ENCODE results near the gene FDXR. TPM values are rescaled to one million over a fixed set of nuclear protein-coding genes. Genes with fewer than 3 reads are reported as not detected.
A peak's percentile ranks its signal among the peaks of the same experiment; 100 is the strongest.

FDXR gene
- total and polyA plus RNA-seq, 2 of the 8 experiments (the other 6 are each of a cell fraction or from before 2014, with no cell fraction given): 24.2 to 31.4 TPM

GRCh38 chr17:74854792-74855191 lies 18.0 kb downstream of the FDXR start:
- Histone ChIP-seq H2BK15ac (ENCODE audit: low read length) (no peak overlapping the region), H3K56ac (replicated peaks; ENCODE audit: insufficient read length, low read depth, low read length) (no peak overlapping the region), H2BK5ac (ENCODE audit: low read depth, low read length) (no peak overlapping the region), H3K79me1 (ENCODE audit: low read depth, low read length) (no peaks in the 10 kb centered on the region), H3K4me2 (ENCODE audit: insufficient read depth in 1 of 2, low read depth in 2 of 2, low read length in 2 of 2) (no peak overlapping the region), H4K5ac (ENCODE audit: insufficient read length, low read depth, low read length) (no peak overlapping the region), H3K14ac (ENCODE audit: insufficient read length) (no peak overlapping the region), H3K9ac (replicated peaks in 1 of 4; ENCODE audit: extremely low read depth in 1 of 4, low read depth in 3 of 4, low read length in 3 of 4) (no peak overlapping the region), H3K4me1 (replicated peaks in 1 of 4; ENCODE audit: control insufficient read depth in 3 of 4, insufficient read depth in 4 of 4, low read length in 3 of 4) (peaks cover 0 to 7% (median 3%) of the 10 kb centered on the region in 4 experiments; a peak in 5 of 7 replicates), H3K23ac (ENCODE audit: insufficient read length) (no peak overlapping the region), H3K79me2 (ENCODE audit: control insufficient read depth in 1 of 2, insufficient read depth in 2 of 2, low read length in 2 of 2) (no peaks in the 10 kb centered on the region), H4K91ac (replicated peaks; ENCODE audit: insufficient read length, low read length) (no peak overlapping the region), H2AFZ (ENCODE audit: low read length) (no peak overlapping the region), H4K20me1 (replicated peaks in 1 of 2; ENCODE audit: control insufficient read depth in 1 of 2, insufficient read depth in 2 of 2, low read length in 2 of 2) (peaks cover 5 to 9% of the 10 kb centered on the region in 2 experiments), H3K18ac (ENCODE audit: extremely low read depth, low read length) (no peak overlapping the region), H3K4ac (replicated peaks; ENCODE audit: insufficient read length, low read depth, low read length) (no peak overlapping the region), H2BK12ac (ENCODE audit: low read depth, low read length) (peak overlapping the region; percentile 17; the same call in 1 of the 2 replicates), H3K36me3 (ENCODE audit: control insufficient read depth in 2 of 4, insufficient read depth in 4 of 4, low read length in 3 of 4) (no peaks in the 10 kb centered on the region), H3K23me2 (ENCODE audit: low read depth, low read length) (peaks cover 4% of the 10 kb centered on the region; the same call in 1 of the 2 replicates), H3K27ac (ENCODE audit: low read depth, low read length) (no peak overlapping the region), H3K4me3 (ENCODE audit: extremely low read depth in 1 of 4, insufficient read depth in 2 of 4, low read depth in 3 of 4, low read length in 4 of 4) (no peak overlapping the region), H3K9me3 (ENCODE audit: insufficient read depth in 2 of 2, low read depth in 1 of 2, low read length in 1 of 2) (no peaks in the 10 kb centered on the region; a peak in 1 of 4 replicates), H3K27me3 (replicated peaks in 1 of 4; ENCODE audit: control insufficient read depth in 3 of 4, extremely low read depth in 1 of 4, insufficient read depth in 3 of 4, low read length in 3 of 4) (peaks cover 42 to 92% (median 81%) of the 10 kb centered on the region in 4 experiments), H2AK5ac (ENCODE audit: low read depth, low read length) (no peak overlapping the region), H2BK20ac (ENCODE audit: low read length) (no peak overlapping the region), H2BK120ac (replicated peaks; ENCODE audit: low read depth, low read length) (no peak overlapping the region), H4K8ac (ENCODE audit: extremely low read depth, insufficient read depth, low read length) (no peak overlapping the region)
- no peak for DNase-seq (ENCODE audit: low read depth in 1 of 2, low spot score in 2 of 2)
- 85% methylated on average over 17 of the region's 17 CpGs; no CpG with 5 or more reads in 1 of the 2 experiments for WGBS, 2 experiments (ENCODE audit: extremely low coverage in 1 of 2, insufficient coverage in 1 of 2, insufficient read length in 1 of 2, insufficient replicate concordance in 2 of 2, low coverage in 1 of 2, low lambda C conversion rate in 2 of 2, missing lambda C conversion rate in 1 of 2)
- POLR2A ChIA-PET (ENCODE audit: partially characterized antibody): no interaction called here
- no peak for FAIRE-seq
- CTCF ChIA-PET (ENCODE audit: partially characterized antibody): interaction anchor here (2.4 to 99.6 kb wide), 3 partner anchors 11 to 107 kb away, joined by 8 to 2981 read pairs (median 2981); partner anchors contain the start of genes FDXR, GRIN2C and NAT9
- TF ChIP-seq KDM5A (IDR thresholded peaks at IDR 0.05; ENCODE audit: low read length) (no peak), USF2 (IDR thresholded peaks at IDR 0.05; ENCODE audit: low read length) (no peak), TBP (IDR thresholded peaks at IDR 0.05; ENCODE audit: low read depth, low read length) (no peak), ASH2L (IDR thresholded peaks at IDR 0.05; ENCODE audit: low read length) (no peak), TCF12 (IDR thresholded peaks at IDR 0.05; ENCODE audit: low read depth, low read length) (no peak), POU5F1 (IDR thresholded peaks at IDR 0.05; ENCODE audit: low read depth, low read length) (no peak)

Measured in H1 (cell line).